ENCODE results near the gene AGR2.
A peak's percentile ranks its signal among the peaks of the same experiment; 100 is the strongest.
"Not testable (repeated sequence)": the region's sequence is repeated elsewhere in the genome, so short reads cannot be mapped to it uniquely, and the experiment has no call there.

The AGR2 gene

GRCh38 chr7:16773326-16773725, 31.5 kb downstream of the AGR2 start:
- DNase-seq = no peak

DNA sequence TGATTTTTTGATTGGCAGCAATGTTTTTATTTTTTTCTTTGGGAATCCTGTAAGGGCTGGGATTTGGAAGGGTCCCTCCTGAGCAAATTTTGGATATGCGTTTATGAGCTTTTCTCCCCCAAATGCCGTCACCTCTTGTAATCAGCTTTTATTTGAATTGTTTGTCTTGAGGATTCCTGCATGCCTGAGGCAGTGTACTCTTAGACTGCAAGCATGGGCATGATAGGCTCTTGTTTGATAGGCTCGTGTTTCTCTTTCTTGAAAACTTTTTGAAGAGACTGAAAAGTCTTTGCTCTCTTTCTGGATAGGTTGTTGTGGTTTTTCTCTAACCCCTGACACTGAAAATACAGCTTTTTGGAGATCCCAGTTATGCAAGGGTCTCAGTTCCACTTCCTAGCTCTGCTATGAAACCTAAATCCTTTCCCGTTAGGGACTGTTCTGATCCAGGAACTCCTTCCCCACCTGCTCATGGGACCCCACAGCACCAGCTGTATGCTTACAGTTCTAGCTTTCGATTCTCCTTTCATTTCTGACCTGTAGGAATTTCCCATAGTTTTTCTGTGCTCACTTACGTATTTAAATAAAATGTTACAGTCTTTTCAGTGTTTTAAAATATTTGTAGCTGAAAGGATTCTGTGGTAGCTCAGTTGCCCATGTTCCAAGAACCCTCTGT, 34.0 kb downstream of the AGR2 start:
- DNase-seq = no peak

GRCh38 chr7:16769994-16770393, 34.8 kb downstream of the AGR2 start:
- not testable (repeated sequence) for DNase-seq

GRCh38 chr7:16765436-16765859, 39.4 kb downstream of the AGR2 start:
- no peak for DNase-seq

- DNase-seq = no peak
Observed at GRCh38 chr7:16764942-16765341, 39.9 kb downstream of the AGR2 start.

DNA sequence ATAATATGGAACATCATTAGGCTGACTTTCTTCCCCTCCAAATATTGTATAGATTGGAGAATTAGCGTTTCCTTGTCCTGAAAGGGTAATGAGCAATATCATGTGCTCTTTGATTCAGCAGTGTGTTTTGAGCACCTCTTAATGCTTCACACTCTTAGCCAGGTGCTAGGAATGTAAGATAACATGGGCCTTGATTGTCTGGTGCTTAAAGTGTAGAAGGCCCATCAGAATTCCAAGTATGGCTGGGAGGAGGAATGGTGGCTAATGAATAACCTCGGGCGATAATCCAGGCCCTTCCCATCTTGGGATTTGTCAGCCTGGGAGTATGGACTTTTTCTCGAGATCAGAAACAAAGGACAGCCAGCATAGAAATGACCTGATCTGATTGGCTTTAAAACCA, 42.6 kb downstream of the AGR2 start:
- no peak for DNase-seq

DNA sequence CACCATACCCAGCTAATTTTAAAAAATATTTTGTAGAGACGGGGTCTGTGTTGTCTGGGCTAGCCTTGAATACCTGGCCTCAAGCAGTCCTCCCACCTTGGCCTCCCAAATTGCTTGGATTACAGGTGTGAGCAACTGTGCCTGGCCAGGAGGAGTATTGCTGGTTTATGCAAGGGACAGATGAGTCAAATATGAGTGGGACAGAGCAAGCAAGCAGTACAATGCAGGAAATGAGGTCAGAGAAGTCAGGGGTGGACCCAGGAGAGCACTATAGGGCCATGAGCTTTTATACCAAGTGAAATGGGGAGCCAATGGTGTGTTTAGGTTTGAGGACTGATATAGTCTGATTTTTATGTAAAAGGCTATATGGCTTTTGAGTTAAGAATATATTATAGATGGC, 45.0 kb downstream of the AGR2 start:
- DNase-seq = no peak

GRCh38 chr7:16758631-16759611, 45.9 kb downstream of the AGR2 start:
- no peak for DNase-seq

GRCh38 chr7:16758036-16758435, 46.8 kb downstream of the AGR2 start:
- DNase-seq = no peak

- DNase-seq = no peak
Observed at GRCh38 chr7:16755397-16755796, 49.4 kb downstream of the AGR2 start.

- DNase-seq = peak; percentile 80
Observed at GRCh38 chr7:16754856-16755317, 49.9 kb downstream of the AGR2 start.

DNA sequence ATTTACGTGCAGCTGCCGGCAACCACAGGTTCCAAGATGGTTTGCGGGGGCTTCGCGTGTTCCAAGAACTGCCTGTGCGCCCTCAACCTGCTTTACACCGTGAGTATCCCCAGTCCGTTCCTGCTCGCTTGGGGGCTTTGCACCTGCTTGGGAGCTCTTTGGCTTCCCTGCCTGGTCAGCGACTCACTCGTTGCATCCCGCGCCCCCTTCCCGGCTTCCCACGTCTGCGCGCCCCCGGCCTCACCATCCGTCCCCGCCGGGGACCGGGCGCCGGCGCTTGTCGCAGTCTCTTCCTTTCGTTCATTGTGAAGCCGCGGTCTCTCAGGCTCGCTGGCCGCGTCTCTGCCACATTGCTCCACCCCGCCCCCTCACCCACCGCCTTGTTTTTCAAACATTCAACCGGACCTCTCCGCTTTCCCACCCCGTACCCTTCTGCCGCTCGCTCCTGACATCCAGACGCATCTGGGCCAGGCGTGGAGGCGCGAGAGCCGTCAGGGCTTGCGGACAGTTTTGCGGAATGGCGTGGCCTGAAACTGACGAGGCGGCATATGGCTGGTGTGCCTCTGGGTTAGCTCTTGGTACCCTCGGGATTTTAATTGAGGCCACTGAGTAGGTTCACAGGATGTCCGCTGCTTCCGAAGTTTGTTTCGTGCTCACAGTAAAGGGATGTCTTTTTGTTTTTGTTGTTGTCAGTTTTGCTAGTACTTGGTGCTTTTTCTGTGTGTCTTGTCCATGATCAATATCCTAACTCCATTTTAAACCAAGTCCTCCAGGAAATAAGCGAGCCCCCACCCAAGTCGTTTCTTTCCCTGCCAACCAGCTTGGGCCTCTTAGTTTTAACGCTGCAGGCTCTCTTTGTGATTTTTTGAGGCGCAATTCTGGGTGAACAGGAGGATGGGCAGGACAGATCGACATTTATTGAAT, 50.6 kb downstream of the AGR2 start:
- DNase-seq = peak; percentile 75

DNA sequence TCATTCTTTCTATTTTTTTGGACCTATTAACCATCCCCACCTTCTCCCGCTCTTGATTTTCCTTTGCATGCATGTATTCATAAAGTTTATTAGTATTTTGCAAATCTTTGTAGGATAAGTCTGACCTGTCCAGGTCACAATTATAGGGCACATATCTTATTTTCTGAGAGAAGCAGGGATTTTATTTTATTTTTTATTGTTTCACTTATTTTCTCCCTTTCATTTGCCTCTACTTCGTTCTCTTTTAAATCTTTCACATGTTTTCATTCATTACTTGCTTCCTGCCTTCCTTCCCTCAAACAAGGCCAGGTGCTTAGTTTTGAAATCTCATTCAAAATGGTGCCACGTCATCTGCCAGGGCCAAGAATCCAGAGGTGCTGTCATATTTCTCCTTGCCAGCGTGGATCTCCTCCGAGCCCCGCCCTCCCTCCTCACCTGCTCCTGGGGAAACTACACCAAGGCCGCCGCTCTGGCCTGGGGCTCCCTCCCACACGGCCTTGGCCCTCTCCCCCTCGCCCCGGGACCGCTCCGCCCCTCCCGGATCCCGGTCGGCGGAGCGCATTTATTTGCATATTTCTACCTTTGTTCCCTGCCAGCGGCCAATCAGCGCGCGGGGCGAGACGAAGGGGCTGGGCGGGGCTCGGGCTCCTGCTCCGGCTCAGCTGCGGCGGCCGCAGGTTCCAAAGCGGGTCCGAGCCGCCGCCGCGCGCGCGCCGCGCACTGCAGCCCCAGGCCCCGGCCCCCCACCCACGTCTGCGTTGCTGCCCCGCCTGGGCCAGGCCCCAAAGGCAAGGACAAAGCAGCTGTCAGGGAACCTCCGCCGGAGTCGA, 51.5 kb downstream of the AGR2 start, which contains the start of gene TSPAN13:
TSS of gene TSPAN13 (plus strand) at position 654 of the 830 bp plus-strand sequence. CDS start 213 bp downstream, outside the sequence.
- DNase-seq = peak; percentile 97

DNA sequence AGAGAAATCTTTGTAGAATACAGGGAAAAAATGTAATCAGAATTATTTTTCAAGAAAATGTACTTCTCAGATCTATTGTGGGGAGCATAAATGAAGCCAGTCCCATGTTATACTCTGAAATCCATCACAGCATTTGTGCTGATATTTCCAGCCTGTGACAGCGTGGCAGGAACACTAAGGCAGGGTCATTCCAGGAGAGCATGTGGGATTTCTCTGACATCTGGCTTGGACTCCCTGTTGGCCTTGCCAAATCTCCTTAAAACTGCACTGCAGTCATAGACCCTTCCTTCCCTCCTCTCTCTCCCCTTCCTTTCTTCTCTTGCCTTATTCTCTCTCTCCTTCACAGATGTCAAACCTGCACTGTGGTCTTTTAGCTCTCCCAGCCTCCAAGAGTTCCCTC, 57.7 kb downstream of the AGR2 start:
- peak; percentile 7 for DNase-seq

DNA sequence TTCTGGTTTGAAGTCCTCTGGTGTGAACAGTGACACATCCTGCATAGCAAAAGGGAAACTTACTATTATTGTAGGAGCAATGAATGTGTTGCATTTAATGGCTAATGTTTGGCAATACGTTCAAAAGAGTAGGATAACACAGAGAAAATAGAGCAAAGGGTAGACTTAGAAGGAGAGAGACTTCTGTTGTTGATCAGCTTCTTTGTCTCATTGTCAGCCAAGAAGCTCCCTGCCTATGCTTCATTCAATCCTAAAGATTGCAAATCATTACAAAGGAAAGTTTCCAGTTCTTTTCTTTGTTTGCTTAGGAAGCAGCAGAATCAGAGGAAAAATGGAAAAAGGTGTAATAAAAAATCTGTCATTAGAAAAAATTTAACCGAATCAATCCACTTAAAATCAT, 59.2 kb downstream of the AGR2 start:
- no peak for DNase-seq

DNA sequence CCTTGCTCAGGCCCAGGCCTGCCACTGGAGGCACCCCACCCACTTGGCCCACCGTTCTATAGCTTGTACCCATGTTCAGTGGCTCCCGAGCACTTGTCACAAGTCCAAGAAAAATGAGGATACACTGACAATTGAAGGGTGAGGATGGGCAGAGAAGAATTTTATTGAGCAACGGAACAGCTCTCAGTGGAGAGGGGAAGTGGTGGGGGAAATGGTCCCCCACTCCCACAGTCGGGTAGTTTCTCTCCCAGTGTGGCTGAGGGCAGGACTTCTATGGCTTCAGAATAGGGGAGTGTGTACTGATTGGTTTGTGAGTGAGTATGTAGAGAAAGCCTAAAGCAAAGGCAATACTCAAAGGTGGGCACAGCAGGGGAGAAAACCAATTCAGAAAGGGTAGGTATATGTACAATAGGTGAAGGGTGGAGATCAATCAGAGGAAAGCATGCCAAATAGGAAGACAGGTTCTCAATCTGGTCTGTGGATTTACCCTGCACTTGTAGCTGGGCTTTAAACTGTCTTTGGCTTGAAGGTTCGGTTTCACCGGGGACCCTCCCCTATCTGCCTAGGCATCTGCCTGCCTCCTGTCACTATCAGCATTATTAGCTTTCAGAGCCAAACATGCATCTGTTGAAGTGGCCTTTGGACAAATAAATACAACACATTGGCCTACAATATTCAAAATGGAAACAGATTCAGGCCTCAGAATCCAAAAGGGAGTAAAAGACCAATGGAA, 60.1 kb downstream of the AGR2 start:
- no peak for DNase-seq

DNA sequence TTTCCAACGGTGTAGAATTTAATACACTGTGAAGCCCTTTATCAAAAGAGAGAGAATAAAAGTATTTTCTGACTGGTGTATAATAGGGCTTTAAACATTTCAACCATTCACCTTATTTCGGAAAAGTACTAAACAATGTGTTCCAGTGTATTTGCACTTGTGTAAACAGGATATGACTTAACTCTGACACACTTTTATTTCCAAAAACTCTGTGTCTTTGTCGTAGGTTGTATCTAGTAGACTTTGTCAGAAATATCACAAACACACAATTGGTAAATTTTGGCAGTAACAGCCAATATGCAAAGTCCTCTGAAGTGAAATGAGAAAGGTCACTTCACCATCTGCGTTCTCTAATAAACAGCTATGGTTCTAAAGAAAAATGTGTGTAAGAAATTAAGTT, 61.6 kb downstream of the AGR2 start:
- no peak for DNase-seq

DNA sequence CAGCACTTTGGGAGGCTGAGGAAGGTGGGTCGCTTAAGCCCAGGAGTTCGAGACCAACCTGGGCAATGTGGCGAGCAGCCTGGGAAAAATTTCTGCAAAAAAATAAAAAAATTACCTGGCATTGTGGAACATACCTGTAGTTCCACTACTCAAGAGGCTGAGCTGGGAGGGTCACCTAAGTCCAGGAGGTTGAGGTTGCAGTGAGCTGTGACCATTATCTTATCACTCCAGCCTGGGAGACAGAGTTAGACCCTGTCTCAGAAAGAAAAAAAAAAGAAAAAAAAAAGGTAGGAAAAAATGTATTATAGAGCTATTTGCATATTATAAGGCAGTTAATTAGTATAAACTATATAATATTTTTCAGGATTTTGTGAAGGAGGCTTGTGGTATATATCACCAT, 62.3 kb downstream of the AGR2 start:
- no peak for DNase-seq

Measured in NCI-H2171 treated with DMSO at 0.1 percent for 48 hours (cell line).